ENCODE measurements around the gene MYRFL.

DNA sequence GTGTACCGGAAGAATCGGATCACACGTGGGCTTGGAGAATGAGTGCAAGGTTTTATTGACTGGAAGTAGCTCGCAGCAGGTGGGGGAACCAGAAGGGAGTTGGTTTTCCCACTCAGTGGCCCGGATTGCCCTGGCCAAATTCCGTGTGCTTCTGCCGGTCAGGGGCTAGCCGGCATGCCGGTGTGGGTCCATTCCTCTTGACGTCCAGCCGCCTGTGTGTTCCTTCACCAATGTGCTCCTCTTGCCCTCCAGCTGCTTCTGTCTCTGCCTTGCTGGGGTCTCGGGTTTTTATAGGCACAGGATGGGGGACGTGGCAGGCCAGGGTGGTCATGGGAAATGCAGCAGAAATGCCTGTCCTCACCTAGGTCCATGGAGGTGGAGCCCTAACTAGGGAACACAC is 11.0 kb downstream of the MYRFL start:
- TF ChIP-seq, protein P1, sequence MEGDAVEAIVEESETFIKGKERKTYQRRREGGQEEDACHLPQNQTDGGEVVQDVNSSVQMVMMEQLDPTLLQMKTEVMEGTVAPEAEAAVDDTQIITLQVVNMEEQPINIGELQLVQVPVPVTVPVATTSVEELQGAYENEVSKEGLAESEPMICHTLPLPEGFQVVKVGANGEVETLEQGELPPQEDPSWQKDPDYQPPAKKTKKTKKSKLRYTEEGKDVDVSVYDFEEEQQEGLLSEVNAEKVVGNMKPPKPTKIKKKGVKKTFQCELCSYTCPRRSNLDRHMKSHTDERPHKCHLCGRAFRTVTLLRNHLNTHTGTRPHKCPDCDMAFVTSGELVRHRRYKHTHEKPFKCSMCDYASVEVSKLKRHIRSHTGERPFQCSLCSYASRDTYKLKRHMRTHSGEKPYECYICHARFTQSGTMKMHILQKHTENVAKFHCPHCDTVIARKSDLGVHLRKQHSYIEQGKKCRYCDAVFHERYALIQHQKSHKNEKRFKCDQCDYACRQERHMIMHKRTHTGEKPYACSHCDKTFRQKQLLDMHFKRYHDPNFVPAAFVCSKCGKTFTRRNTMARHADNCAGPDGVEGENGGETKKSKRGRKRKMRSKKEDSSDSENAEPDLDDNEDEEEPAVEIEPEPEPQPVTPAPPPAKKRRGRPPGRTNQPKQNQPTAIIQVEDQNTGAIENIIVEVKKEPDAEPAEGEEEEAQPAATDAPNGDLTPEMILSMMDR (IDR thresholded peaks at IDR 0.05): no peak
- no peak for TF ChIP-seq POLR2A (IDR thresholded peaks at IDR 0.05)
